GM19023 (cell line): ENCODE results near the gene SAMD7.
A peak's percentile ranks its signal among the peaks of the same experiment; 100 is the strongest.

Source experiments
- ATAC-seq: cut with Tn5 transposase; IDR thresholded peaks from one replicate; pipeline ENCODE4 v1.9.1; 2021; ENCODE audit warnings: mild to moderate bottlenecking, moderate library complexity; ENCODE audit not compliant: unreplicated experiment

SAMD7 gene

DNA sequence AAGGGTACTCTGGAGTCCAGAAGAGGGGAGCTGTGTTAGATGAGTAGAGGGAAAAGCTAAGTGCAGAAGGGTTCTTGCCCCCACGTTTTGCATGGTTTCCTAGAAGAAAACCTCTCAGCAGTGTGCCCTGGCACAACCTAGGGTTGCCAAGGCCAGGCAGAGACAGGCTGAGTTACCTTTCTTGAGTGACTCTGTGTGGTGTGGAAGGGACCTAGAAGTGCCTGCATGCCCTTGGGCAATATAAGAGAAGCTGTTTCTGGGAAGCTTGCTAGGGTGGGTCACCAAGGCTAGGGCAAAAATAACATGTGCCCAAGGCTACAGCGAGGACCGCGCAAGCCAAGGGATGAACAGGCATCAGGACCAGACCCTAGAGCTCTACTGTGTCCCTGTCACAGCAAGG, 3.4 kb upstream of the SAMD7 start:
- no peak for ATAC-seq

DNA sequence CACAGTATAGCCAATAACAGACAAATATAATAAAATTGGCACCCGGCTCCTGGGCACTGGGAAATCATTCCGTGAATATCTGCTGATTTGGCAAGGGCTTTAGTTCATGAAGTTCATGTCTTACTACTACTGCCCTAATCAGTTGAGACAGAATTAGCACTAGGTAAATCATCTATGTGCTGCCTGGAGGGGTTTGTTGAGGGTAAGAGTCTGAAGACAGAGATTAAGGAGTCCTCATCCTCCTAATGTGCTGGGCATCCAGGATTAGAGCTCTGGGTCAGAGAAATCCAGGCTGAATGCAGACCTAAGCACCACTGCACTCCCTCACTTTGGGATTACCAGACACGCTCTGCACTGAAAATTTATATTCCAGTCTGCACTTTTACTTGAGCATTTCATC, 2.0 kb downstream of the SAMD7 start:
- no peak for ATAC-seq

DNA sequence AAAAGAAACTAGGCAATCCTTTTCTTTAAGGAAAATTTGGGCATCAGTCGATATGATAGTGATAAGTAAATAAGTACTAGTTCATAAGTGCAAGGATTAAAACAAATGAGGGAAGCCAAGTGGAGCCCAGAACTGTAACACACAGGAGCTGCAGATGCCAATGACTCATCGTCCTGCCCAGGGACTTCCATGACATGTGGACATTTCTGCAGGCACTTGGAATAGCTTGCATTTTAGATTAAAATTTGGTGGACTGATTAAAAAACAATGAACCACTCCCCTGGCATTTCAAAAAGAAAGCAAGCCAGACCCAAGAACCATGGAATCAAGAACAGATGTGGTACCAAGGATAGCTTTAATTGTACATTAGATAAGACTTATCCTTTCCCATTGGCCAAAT, 2.9 kb downstream of the SAMD7 start:
- ATAC-seq = no peak

DNA sequence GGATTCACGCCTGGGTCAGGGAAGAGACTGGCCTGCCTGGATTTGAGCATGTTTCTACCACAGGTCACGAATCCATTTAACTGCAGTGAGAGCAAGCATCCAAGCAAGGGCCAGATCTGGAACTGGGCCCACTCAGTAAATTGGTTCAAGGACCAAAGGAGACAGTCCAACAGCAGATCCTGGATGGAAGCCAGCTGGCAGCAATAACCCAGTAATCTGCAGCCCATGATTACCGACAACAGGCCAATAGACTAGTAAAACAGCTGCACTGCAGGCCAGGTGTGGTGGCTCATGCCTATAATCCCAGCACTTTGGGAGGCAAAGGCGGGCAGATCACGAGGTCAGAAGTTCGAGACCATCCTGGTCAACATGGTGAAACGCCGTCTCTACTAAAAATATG, 11.8 kb downstream of the SAMD7 start:
- no peak for ATAC-seq

DNA sequence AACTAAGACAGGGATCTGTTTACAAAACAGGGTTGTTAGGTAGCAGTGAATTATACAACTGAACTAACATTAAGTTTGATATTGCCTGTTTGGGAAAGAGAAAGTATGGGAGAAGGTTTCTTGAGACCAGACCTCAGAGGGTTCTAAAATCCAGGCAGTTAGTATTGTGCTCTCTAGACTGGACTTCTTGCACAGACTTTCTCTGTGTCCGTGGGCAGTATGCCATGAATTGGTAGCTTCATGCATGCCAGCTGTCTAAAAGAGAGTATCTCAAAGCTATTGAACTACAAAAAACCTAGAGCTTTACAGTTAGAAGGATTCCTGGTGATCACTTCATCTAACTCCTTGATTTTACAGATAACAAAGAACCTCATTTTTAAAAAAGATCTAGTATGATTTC, 12.5 kb downstream of the SAMD7 start:
- no peak for ATAC-seq

DNA sequence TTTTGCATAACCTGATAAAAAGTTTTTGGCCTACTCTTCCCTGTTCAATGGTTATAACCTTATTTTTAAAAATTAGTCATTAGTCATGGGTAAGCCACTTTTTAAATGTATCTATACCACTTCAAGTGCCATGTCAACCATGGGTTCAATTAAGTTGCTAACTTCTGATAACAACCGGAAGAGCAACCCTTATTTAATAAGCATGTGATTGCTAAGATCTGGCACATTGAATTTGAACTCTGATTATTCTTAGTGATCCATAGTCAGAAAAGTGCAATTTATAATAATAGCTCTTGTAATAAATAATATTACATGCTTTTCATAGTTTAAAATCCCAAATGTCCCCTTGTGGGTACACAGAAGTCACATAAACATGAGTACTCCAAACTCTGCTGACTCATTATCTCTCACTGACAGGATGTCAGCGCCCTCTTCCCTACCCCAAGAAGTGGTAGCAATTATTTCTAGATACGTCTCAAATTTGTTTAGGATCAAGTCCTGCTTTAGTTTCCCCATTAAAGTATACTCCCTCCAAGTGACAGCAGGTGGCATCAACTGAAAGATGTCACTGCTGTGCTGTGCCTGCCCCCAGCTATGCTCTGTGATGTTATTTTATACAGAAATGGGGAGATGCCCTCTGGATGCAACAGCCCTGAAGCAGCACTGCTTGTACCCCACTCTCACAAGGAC, 18.6 kb downstream of the SAMD7 start:
- ATAC-seq = no peak

DNA sequence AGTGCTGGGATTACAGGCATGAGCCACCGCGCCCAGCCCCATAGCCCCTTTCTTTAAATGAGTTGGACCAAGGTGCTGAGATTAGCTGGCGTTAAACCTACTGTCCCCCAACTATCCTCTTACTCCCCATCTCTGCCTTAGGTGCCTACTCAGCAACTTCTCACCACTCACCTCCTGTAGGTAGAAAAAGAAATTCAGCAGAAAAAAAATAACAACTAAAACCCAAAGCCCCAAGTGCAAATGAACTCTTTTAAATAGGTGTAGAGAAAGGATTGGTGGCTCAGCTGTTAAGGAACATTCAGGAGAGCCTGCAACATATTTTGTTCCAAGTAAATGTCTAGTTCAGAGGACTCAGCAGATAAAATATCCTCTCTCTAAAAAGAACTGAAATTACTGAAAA, 19.5 kb downstream of the SAMD7 start:
- ATAC-seq = no peak

DNA sequence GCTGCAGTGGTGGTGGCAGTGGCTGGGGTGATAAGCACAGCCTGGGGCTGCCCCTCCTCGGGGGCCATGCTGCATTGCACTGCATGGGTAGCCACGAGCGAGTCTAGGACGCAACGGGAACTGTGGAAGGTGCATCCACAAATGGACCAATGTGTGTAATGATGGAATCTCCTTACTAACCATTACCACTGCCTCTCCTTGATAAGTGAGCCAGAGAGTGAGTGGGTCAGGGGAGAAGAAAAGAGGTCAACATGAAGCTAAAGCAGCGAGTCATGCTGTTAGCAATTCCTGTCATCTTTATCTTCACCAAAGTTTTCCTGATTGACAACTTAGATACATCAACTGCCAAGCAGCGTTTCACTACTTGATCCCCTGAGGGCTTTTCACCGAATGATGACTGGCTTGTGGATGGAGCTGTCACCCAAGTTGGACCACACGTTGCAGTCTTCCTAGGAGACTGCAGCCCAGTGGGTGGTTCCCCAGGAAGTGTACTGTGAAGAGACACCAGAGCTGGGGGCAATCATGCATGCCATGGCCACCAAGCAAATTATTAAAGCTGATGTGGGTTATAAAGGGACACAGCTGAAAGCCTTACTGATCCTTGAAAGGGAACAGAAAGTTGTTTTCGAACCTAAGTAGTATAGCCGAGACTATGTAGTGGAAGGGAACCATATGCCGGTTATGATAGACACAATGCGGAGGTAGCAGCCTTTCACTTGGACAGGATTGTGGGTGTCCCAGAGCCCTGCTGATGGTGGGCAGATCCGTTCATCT, 20.6 kb downstream of the SAMD7 start:
- peak; percentile 92 for ATAC-seq

DNA sequence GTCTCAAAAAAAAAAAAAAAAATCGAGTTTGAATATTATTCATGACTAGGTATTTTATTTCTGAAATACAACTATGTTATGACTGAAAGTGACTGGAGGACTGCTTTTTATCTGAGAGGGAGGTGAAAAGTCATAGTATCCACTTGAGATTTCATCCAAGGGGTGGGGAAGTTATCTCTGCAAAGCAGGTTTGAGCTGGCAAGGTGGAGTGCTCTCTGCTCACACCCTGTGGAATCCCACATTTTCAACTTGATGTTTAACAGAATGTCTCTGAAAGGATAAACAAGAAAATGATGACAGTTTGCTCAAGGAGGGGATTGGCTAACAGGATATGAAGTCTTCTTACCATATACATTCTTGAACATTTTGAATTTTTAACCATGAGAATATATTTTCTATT, 27.9 kb downstream of the SAMD7 start:
- no peak for ATAC-seq

DNA sequence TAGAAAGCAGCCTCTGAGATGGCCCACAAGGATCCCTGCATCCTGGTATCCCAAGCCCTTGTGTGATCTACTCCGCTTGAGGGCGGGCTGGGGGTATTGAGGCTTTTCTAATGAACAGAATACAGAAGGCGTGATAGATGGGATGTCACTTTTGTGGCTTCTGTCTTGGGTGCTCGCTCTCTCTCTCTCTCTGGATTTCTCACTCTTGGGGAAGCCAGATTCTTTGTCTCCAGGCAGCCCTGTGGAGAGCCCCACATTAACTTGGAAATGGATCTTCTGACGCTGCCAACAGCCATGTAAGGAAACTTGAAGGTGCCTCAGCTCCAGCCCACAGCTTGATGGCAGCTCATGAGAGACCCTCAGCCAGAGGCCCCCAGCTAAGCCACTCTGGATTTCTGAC, 28.4 kb downstream of the SAMD7 start:
- no peak for ATAC-seq

DNA sequence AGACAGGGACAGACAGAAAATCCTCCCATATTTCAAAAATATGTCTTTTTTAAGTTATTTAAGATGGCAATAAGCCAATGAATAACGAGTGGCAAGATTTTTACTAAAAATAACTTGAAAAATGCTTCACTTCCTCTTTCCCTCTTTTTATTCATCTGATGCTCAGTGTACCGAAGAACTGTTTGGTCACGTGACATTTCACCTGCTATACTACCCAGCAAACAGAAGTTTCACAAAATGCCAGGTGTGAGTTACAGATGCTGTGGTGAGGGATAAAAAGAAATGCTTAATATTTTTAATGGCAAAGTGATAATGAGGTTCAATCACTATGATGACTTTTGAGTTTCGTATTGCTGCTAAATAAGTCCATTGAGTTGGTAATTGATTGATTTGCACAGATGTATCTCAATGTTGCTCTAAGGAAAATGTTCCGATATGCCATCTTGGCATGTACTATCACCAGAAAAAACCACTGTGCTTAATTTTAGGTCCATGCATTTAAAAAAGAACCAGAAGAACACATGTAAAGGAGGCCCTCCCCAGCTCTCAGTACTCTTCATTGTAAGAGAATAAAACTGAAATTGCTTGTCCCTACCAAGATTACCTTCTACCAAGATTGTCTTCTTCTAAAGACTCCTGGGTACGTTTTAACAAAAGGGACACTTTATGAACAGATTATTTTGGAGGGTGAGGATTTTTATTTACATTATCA, 29.3 kb downstream of the SAMD7 start:
- ATAC-seq = peak; percentile 72

DNA sequence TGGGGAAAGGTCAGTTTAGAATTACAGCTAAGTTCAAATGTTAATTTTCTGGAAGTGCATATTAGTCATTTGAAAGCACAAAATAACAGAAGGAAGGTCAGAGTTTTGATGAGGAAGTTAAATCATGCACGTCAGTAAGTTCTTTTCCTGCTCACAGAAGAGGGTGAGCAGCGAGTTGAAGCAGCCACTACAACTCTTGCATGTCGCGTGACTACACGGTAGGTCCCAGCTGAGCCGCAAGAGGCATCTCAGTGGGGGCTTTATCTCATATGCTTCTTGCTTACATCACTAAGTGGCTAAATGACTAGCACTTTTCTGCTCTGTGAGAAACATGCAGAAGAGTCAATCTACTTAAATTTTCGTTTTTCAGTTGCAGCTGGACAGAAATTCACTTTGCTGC, 33.9 kb downstream of the SAMD7 start:
- ATAC-seq = peak; percentile 89

DNA sequence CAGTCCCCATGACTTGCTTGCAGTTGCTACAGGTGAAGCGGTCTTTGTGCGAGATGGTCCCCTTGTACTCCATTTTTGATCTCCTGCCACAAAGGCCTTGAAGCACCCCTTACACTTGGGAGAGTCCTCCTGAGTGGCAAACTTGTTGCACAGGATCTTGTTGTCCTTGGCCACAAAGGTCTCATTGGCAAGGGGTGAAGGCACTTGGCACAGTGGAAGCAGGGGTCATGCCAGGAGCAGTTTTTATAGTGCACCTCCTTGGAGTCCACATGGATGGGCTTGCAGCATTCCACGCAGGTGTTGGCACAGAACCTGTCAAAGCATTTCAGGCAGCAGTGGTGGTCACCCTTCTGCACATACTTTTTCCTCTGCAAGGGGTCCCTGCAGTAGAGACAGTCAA, 35.0 kb downstream of the SAMD7 start:
- no peak for ATAC-seq

DNA sequence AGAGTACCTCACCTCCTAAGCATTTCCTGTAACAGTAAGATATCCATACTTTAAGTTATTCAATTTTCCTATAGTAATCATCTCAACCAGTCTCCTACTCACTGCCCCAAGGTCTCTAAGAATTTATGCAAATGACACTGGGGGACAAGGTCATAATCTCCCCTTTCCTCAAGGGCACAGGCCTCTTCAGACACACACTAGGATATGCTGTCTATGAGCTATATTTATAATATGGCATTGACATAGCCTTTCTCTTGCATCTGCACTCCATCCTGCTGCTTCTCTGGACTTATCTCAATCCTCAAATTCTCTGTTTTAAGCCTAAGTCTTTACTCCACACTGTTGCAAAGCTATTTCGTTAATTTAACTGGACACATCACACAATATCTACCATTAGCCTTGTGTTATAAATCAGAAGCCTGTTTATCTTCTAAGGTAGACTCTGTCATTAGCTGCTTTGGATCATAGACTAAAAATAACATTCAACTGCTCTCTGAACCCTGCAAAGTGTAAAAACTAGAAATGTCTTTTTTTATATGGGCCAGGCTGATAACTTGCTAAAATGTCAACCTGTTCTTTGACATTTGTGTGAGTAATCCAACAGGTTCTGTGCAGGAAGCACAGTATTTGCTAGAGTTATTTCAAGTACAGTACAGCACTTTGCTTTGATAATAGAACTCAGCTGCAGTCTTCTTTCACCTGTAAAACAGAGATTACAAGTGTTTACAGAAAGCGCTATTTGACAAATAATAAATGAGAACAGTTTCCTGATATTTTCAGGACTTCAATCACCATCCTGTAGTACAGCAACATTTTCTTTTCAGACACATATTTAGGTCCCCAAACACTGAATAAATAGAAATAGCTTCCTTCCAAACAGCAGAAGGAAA, 37.4 kb downstream of the SAMD7 start:
- ATAC-seq = no peak

DNA sequence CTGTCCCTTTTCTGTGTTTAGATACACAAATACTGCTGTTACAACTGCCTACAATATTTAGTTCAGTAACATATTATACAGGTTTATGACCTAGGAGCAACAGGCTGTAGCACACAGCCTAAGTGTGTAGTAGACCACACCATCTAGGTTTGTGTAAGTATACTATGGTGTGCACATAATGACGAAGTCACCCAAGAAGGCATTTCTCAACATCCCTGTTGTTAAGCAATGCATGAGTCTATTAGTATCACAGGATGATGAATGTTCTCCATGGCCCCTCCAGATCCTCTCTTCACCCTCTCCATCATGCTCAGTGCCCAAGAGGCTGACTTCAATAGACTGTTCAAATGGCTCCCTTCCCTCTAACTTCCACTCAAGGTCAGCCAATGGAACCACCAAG, 40.7 kb downstream of the SAMD7 start:
- no peak for ATAC-seq

DNA sequence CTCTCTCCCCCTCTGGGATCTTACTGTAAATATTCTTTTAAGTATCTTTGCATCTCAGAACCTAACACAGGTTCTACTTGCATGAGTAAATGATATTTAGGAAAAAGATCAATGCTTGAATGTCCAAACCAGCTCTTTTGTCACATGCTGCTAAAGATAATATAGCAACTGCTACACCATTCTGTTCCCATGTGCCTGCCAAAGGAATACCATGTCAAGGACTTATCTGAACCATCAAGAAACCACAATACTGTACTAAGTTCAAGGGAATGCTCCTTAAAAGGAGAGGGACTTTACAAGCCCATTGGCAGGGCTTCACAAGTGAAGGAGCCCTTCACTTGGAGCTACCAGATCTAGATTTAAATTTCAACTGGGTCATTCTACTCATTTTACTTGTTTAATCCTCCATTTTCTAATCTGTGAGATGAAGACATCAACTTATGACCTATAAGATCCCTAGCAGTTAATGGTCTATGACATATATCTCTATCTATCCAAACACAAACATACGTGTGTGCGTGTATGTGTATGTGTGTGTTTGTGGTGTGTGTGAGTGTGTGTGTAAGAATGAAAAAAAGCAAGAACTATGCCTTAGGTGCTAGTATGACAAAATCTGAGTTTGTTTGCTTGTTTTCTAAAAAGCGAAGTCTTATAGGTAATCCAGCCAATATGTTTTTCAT, 42.2 kb downstream of the SAMD7 start:
- ATAC-seq = peak; percentile 17

DNA sequence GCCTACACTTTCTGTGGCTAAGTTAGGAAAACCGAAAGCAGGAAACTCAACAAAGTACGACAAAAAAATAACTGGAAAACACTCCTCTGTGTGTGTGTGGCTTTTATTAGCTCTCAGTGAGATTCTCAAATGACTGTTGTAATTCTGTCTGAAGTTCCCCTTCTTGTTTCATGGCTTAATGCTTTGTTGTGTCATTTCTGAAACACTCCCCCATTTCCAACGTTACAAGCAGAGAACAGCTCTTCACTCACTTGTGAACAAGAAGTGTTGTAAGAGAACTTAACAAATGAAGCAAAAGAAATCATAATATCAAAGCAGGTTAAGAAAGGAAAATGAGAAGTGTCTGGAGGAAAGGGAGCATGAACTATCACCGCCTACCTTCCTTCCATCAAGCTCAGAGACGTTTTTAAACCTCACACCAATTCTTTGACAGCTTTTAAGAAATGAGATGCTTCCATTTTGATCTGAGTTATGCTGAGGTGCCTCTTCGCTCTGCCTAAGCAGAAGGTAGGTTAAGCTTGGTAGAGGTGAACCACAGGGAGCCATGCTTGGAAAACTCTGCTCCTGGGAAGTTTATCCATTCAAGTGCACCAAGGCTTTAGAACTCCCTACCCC, 42.9 kb downstream of the SAMD7 start:
- peak; percentile 81 for ATAC-seq

DNA sequence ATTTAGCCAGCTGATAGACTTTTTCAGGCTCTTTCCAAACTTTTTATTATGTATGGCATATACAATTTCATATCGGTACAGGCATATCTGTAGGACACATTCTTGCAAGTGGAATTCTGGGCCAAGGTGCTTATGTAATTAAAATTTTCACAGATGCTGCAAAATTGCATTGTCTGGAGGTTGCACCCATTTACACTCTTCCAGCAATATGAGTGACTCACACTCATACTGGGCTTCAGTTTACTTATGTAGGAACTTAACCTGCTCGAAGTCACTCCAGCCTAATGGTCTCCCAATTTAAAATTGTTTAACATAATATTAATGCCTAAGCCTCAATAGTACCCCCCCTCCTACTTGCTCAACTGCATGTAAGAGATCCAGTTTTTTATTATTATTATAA, 44.0 kb downstream of the SAMD7 start:
- no peak for ATAC-seq

DNA sequence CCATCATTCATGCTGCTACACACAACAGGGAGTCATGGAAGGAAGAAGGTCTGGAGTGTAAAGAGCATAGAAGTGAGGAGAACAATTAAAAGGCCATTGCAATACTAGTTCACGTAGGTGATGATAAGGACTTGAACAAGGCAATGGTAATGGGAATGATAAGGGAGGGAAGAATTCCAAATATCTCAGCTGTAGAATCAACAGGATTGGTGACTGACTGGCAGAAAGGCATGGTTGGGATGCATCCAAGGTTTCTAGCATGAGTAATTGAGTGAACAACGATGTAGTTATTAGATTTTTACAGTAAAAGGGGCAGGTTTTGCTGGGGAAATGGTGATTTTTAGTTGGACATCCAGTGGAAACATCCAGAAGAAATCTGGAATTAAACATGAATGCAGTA, 52.8 kb downstream of the SAMD7 start:
- no peak for ATAC-seq
